Thymus (tissue), 11 donors: ENCODE measurements around the gene AP5B1. TPM values are rescaled to one million over a fixed set of nuclear protein-coding genes. Genes with fewer than 3 reads are reported as not detected.
"Not testable (repeated sequence)": the region's sequence is repeated elsewhere in the genome, so short reads cannot be mapped to it uniquely, and the experiment has no call there.

ENCODE experiments used
- DNase-seq, 9 donors: peaks; one replicate each; pipeline ENCODE4 v3.0.0-alpha.2; 2013; ENCODE audit warnings: low spot score in 9 of 9, low read depth in 6 of 9, missing footprints in 1 of 9
- H3K27ac ChIP-seq, 2 donors: one replicate each; pipeline ENCODE4 v1.5.1; 2013; ENCODE audit warnings: control low read depth in 1 of 2, low read depth in 1 of 2, low read length in 1 of 2, mild to moderate bottlenecking in 1 of 2, moderate library complexity in 1 of 2
- H3K27me3 ChIP-seq, 2 donors: one replicate each; pipeline ENCODE4 v1.5.1; 2013; ENCODE audit warnings: low read length in 1 of 2; ENCODE audit not compliant: control insufficient read depth in 2 of 2, insufficient read depth in 1 of 2
- H3K36me3 ChIP-seq, 2 donors: one replicate each; pipeline ENCODE4 v1.5.1; 2013; ENCODE audit warnings: low read length in 1 of 2, mild to moderate bottlenecking in 1 of 2, moderate library complexity in 1 of 2; ENCODE audit not compliant: control insufficient read depth in 2 of 2, insufficient read depth in 2 of 2
- H3K4me1 ChIP-seq, 2 donors: one replicate each; pipeline ENCODE4 v1.5.1; 2013; ENCODE audit warnings: low read length in 2 of 2; ENCODE audit not compliant: control insufficient read depth in 2 of 2, insufficient read depth in 2 of 2
- H3K4me3 ChIP-seq, 2 donors: one replicate each; pipeline ENCODE4 v1.5.1; 2013; ENCODE audit warnings: low read length in 2 of 2, control low read depth in 1 of 2, mild to moderate bottlenecking in 1 of 2
- H3K9me3 ChIP-seq, 2 donors: one replicate each; pipeline ENCODE4 v1.5.1; 2013; ENCODE audit warnings: low read length in 1 of 2, mild to moderate bottlenecking in 1 of 2; ENCODE audit not compliant: control insufficient read depth in 2 of 2, insufficient read depth in 1 of 2
- WGBS: extraction: QIAGEN DNeasy Blood & Tissue Kit; methylation state at CpG from one replicate; pipeline ENCODE4 v1.1.7; 2013; 5-methylcytosine and 5-hydroxymethylcytosine counted together
- polyA plus RNA-seq: library from polyadenylated mRNA; stranded (reverse); fragments of 200-250 nt; gene quantifications from one replicate; pipeline ENCODE4 v1.2.3, GENCODE V29; 2013
- total RNA-seq: library from RNA; stranded (reverse); fragments of 120-200 nt; gene quantifications from one replicate; pipeline ENCODE4 v1.2.4, GENCODE V29; 2013
- donor health status: healthy.

AP5B1 gene
- total and polyA plus RNA-seq, 2 donors, result 5.3 to 7.6 TPM

DNA sequence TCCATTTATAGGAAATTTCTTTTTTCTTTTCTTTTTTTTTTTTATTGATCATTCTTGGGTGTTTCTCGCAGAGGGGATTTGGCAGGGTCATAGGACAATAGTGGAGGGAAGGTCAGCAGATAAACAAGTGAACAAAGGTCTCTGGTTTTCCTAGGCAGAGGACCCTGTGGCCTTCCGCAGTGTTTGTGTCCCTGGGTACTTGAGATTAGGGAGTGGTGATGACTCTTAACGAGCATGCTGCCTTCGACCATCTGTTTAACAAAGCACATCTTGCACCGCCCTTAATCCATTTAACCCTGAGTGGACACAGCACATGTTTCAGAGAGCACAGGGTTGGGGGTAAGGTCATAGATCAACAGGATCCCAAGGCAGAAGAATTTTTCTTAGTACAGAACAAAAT is 18.6 kb downstream of the AP5B1 start:
- H3K27ac ChIP-seq, H3K36me3 ChIP-seq, H3K9me3 ChIP-seq, H3K4me3 ChIP-seq, H3K4me1 ChIP-seq, DNase-seq, H3K27me3 ChIP-seq: not testable (repeated sequence)
- WGBS, result 93% methylated on average over 5 of the region's 5 CpGs

DNA sequence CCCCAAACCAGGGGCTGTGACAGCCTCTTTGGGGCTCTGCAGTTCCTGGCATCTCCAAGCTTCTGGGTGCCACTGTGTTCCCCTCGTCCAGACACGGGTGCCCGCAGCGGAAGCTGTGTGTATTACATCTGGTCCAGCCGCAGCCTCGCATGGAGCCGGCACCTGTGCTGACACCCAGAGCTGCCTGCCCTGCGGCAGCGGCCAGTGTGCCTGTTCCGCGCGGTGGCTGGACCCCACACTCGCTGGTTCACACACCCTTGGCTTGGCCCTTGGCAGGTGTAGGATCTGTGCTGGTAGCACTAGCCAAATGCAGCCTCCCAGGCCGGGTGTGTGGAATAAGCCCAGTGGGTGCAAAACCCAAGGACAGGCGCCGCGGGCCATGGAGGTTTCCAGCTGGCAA is 35.7 kb downstream of the AP5B1 start:
- Histone ChIP-seq H3K27me3 (peaks cover 0 to 26% of the 10 kb centered on the region in 2 donors), H3K4me1 (no peaks in the 10 kb centered on the region), H3K36me3 (no peaks in the 10 kb centered on the region), H3K4me3 (no peak overlapping the region), H3K27ac (no peak overlapping the region), H3K9me3 (peaks cover 0 to 5% of the 10 kb centered on the region in 2 donors)
- no peak for DNase-seq
- WGBS, result 98% methylated on average over 17 of the region's 17 CpGs

- DNase-seq, result no peak
- Histone ChIP-seq H3K27me3 (peaks cover 0 to 26% of the 10 kb centered on the region in 2 donors), H3K4me1 (no peaks in the 10 kb centered on the region), H3K27ac (no peak overlapping the region), H3K9me3 (peaks cover 0 to 5% of the 10 kb centered on the region in 2 donors), H3K4me3 (no peak overlapping the region), H3K36me3 (no peaks in the 10 kb centered on the region)
- 92% methylated on average over 8 of the region's 8 CpGs for WGBS
These were observed 36.1 kb downstream of the AP5B1 start for GRCh38 chr11:65744699-65745042.

DNA sequence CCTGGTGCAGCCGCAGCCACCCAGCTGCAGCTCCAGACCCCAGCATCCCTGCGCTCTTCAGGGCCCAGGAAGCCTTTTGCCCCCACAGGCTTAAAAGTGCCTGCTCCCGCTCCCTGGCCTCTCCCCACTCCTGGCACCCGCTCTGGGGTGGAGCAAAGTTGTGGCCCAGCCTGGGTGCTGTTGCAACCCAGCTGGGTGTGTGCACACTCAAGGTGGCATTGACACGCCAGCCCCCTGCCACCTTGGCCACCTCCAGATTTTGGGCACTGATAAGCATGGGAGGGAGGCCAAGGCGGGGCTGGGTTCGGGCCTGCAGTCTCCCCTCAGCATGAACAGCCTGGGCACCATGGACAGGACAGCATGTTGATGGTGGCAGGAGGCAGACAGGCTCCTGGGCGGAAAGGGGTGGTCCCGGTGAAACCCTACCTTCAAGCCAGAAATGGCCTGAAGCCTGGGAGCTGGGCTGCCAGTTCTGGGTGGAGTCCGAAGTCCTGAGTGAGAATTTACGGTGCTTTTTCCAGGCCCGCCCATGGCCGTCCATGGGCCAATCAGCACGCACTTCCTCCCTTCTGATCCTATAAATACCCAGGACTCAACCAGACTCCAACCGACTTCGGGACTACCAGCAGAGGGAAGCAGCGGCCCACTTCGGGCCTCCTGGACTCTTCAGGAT is 36.6 kb downstream of the AP5B1 start:
- Histone ChIP-seq H3K4me3 (no peak overlapping the region), H3K9me3 (peaks cover 0 to 5% of the 10 kb centered on the region in 2 donors), H3K27me3 (peaks cover 0 to 22% of the 10 kb centered on the region in 2 donors), H3K4me1 (no peaks in the 10 kb centered on the region), H3K27ac (no peak overlapping the region), H3K36me3 (no peaks in the 10 kb centered on the region)
- DNase-seq, result peak in 1 of 9 donors; percentile 3
- WGBS, result 92% methylated on average over 18 of the region's 18 CpGs

DNA sequence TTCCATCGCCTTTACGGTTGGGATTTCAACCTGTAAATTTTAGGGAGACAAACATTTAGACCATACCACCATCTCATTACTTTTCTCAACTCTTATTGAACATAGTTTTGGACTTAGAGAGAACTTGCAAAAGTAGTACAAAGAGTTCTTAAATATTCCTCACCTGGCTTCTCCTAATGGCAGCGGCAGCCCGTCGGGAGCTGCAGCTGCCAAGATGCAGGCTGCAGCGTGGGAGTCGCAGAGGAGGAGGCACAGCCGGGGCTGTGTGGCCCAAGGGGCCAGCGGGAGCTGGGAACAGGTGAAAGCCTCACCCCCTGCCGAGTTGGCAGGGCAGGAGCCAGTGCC is 37.1 kb downstream of the AP5B1 start:
- WGBS, result 94% methylated on average over 10 of the region's 10 CpGs
- Histone ChIP-seq H3K4me1 (no peaks in the 10 kb centered on the region), H3K36me3 (no peaks in the 10 kb centered on the region), H3K4me3 (no peak overlapping the region), H3K27ac (no peak overlapping the region), H3K27me3 (peaks cover 0 to 20% of the 10 kb centered on the region in 2 donors), H3K9me3 (peaks cover 0 to 5% of the 10 kb centered on the region in 2 donors)
- DNase-seq, result no peak

GRCh38 chr11:65742353-65742752 is 38.4 kb downstream of the AP5B1 start:
- H3K27me3 ChIP-seq, result peaks cover 0 to 19% of the 10 kb centered on the region in 2 donors
- 100% methylated on average over 1 of the region's 1 CpG for WGBS
- DNase-seq, result no peak
- H3K27ac ChIP-seq, result no peak overlapping the region
- no peaks in the 10 kb centered on the region for H3K36me3 ChIP-seq
- H3K4me1 ChIP-seq, result no peaks in the 10 kb centered on the region
- H3K9me3 ChIP-seq, result peaks cover 0 to 5% of the 10 kb centered on the region in 2 donors
- H3K4me3 ChIP-seq, result no peak overlapping the region

GRCh38 chr11:65741185-65741584 is 39.6 kb downstream of the AP5B1 start:
- H3K9me3 ChIP-seq, result peaks cover 0 to 5% of the 10 kb centered on the region in 2 donors
- H3K4me3 ChIP-seq, result no peak overlapping the region
- DNase-seq, result no peak
- H3K27me3 ChIP-seq, result peaks cover 0 to 19% of the 10 kb centered on the region in 2 donors
- no peaks in the 10 kb centered on the region for H3K36me3 ChIP-seq
- WGBS, result 82% methylated on average over 8 of the region's 8 CpGs
- H3K4me1 ChIP-seq, result no peaks in the 10 kb centered on the region
- H3K27ac ChIP-seq, result no peak overlapping the region

DNA sequence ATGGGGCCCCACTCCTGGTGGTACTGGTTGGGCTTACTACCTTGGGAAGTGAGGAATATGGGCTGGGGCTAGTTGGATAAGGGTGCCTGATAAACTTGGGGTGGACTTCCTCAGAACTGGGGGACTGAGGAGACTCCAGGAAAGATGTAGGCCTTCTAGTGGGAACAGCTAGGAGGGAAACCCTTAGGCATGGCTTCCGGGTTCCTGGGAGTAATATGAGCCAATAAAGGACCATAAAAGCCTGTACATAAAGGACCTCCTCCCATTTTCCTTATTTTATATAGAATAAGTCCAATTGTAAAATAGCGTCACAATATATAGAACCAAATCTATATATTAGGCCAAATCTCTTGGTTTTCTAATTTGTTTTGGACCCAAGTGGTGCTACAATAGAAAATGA is 41.8 kb downstream of the AP5B1 start:
- Histone ChIP-seq H3K27me3 (peaks cover 0 to 7% of the 10 kb centered on the region in 2 donors), H3K9me3 (peaks cover 0 to 2% of the 10 kb centered on the region in 2 donors), H3K4me3 (no peak overlapping the region), H3K27ac (no peak overlapping the region), H3K36me3 (no peaks in the 10 kb centered on the region), H3K4me1 (no peaks in the 10 kb centered on the region)
- 94% methylated on average over 2 of the region's 2 CpGs for WGBS
- no peak for DNase-seq

- Histone ChIP-seq H3K4me1 (no peaks in the 10 kb centered on the region), H3K4me3 (no peak overlapping the region), H3K27ac (no peak overlapping the region), H3K27me3 (peaks cover 0 to 13% of the 10 kb centered on the region in 2 donors), H3K9me3 (no peaks in the 10 kb centered on the region), H3K36me3 (no peaks in the 10 kb centered on the region)
- no peak for DNase-seq
These were observed 44.0 kb downstream of the AP5B1 start for GRCh38 chr11:65736810-65737209.
